ENCODE data around the gene B3GALT4. TPM values are rescaled to one million over a fixed set of nuclear protein-coding genes. Genes with fewer than 3 reads are reported as not detected.

The B3GALT4 gene
- total and polyA plus RNA-seq, 2 of the 13 experiments (the other 11 are each of a cell fraction or from before 2014, with no cell fraction given): 0.04 to 0.27 TPM

- TF ChIP-seq FOXO4 (CRISPR knock-in tag; conservative IDR thresholded peaks at IDR 0.05) (no peak), ZNF543 (CRISPR knock-in tag; IDR thresholded peaks at IDR 0.05) (no peak), MIER3 (CRISPR knock-in tag; IDR thresholded peaks at IDR 0.05; ENCODE audit: borderline replicate concordance) (no peak; the same call in 1 of the 2 replicates), ZNF207 (IDR thresholded peaks at IDR 0.05; ENCODE audit: borderline replicate concordance) (no peak), ZHX2 (IDR thresholded peaks at IDR 0.05; ENCODE audit: low read depth) (no peak), ZHX2 (CRISPR knock-in tag; IDR thresholded peaks at IDR 0.05; ENCODE audit: borderline replicate concordance) (no peak), SATB2 (CRISPR knock-in tag; IDR thresholded peaks at IDR 0.05) (no peak), ZNF143 (CRISPR knock-in tag; IDR thresholded peaks at IDR 0.05) (no peak), PITX1 (CRISPR knock-in tag; IDR thresholded peaks at IDR 0.05) (0 out of 2 replicates have a peak, but pooled peaks have one; percentile 40), CREBL2 (CRISPR knock-in tag; IDR thresholded peaks at IDR 0.05; ENCODE audit: borderline replicate concordance) (no peak), ZFP37 (CRISPR knock-in tag; IDR thresholded peaks at IDR 0.05; ENCODE audit: borderline replicate concordance) (no peak), ZNF205 (CRISPR knock-in tag; IDR thresholded peaks at IDR 0.05) (no peak), PATZ1 (CRISPR knock-in tag; IDR thresholded peaks at IDR 0.05) (peak; percentile 81), ZNF546 (CRISPR knock-in tag; conservative IDR thresholded peaks at IDR 0.05) (no peak), ZNF136 (CRISPR knock-in tag; IDR thresholded peaks at IDR 0.05; ENCODE audit: low read depth) (no peak), FOXM1 (CRISPR knock-in tag; IDR thresholded peaks at IDR 0.05) (no peak), ETV6 (CRISPR knock-in tag; conservative IDR thresholded peaks at IDR 0.05) (no peak), ZZZ3 (CRISPR knock-in tag; IDR thresholded peaks at IDR 0.05; ENCODE audit: borderline replicate concordance) (no peak), TBP (CRISPR knock-in tag; IDR thresholded peaks at IDR 0.05) (no peak), ZNF335 (CRISPR knock-in tag; IDR thresholded peaks at IDR 0.05) (peak; percentile 8; the same call in 1 of the 2 replicates), MAF1 (CRISPR knock-in tag; IDR thresholded peaks at IDR 0.05; ENCODE audit: borderline replicate concordance) (no peak), ZMYM2 (CRISPR knock-in tag; IDR thresholded peaks at IDR 0.05) (no peak), NR1H2 (CRISPR knock-in tag; IDR thresholded peaks at IDR 0.05; ENCODE audit: borderline replicate concordance, low read depth) (peak; percentile 49; the same call in 1 of the 2 replicates), NAIF1 (CRISPR knock-in tag; IDR thresholded peaks at IDR 0.05; ENCODE audit: borderline replicate concordance) (no peak)
Measured at GRCh38 chr6:33314515-33314942, 37.6 kb downstream of the B3GALT4 start (continued).
